HCT116 (cell line): ENCODE results near the gene BACH1. TPM values are rescaled to one million over a fixed set of nuclear protein-coding genes. Genes with fewer than 3 reads are reported as not detected.

Experiments used
- ATAC-seq: fragments of 200-7000 bp; cut with Tn5 transposase; 2 replicates; pipeline ENCODE4 v1.9.1; 2020; ENCODE audit warnings: mild to moderate bottlenecking, moderate library complexity
- BruUV-seq: library from RNA; stranded (reverse); fragments of 400-500 nt; replicated peaks from 2 replicates; lab custom pipeline; 2021; lab: Mats Ljungman, UMichigan
- CTCF ChIA-PET: fragments of 300-600 bp; sonication (Branson Sonifier 250); formaldehyde crosslinking; loops from one replicate; lab custom pipeline; 2021; ENCODE audit warnings: antibody characterized with exemption; lab: Charles Lee
- POLR2A ChIA-PET: fragments of 300-600, 350-600 bp; sonication (Branson Sonifier 250); formaldehyde crosslinking; loops from one replicate; lab custom pipeline; 2021; ENCODE audit warnings: antibody characterized with exemption; lab: Charles Lee
- RAD21 ChIA-PET, 2 experiments: fragments of 300-600 bp; sonication (Branson Sonifier 250); formaldehyde crosslinking; loops; one replicate each; lab custom pipeline; 2023; ENCODE audit warnings: low total read pairs in 2 of 2; ENCODE audit not compliant: uncharacterized antibody in 2 of 2, unreplicated experiment in 2 of 2, low non-redundant PET in 1 of 2; lab: Charles Lee
- DNase-seq: peaks from one replicate; pipeline ENCODE4 v3.0.0-alpha.2; 2010; ENCODE audit warnings: low read depth, low spot score
- H2AFZ ChIP-seq: fragments of 200-600 bp; shearing (Covaris generic), sonication (generic); 2 replicates; pipeline ENCODE4 v1.6.1; 2017; ENCODE audit warnings: low read depth, mixed run types, mixed read lengths, antibody characterized with exemption, low read length; ENCODE audit not compliant: poor library complexity, severe bottlenecking
- H3K27ac ChIP-seq: 2 replicates; pipeline ENCODE4 v1.5.1; 2012; ENCODE audit warnings: low read depth, low read length
- H3K27me3 ChIP-seq: fragments of 200-600 bp; sonication (generic); 2 replicates; pipeline ENCODE4 v1.6.1; 2016; ENCODE audit warnings: mixed run types, low read length, mixed read lengths; ENCODE audit not compliant: insufficient read depth
- H3K36me3 ChIP-seq, 2 experiments: fragments of 200-500 bp in 1 of 2; fragments of 200-600 bp in 1 of 2; sonication (Bioruptor generic) in 1 of 2; sonication (generic) in 1 of 2; 2 replicates each; pipeline versions ENCODE4 v1.5.1 to v1.6.1; 2014 to 2016; ENCODE audit warnings: low read length in 2 of 2, inconsistent platforms in 1 of 2, mixed read lengths in 1 of 2, mixed run types in 1 of 2; ENCODE audit not compliant: insufficient read depth in 2 of 2, control insufficient read depth in 1 of 2
- H3K4me1 ChIP-seq, 2 experiments: fragments of 200-600 bp in 1 of 2; sonication (generic) in 1 of 2; 2 replicates each; pipeline versions ENCODE4 v1.5.1 to v1.6.1; 2012 to 2017; ENCODE audit warnings: low read length in 2 of 2, inconsistent platforms in 1 of 2, mild to moderate bottlenecking in 1 of 2, mixed read lengths in 1 of 2, mixed run types in 1 of 2, moderate library complexity in 1 of 2; ENCODE audit not compliant: insufficient read depth in 2 of 2, control insufficient read depth in 1 of 2
- H3K4me2 ChIP-seq: fragments of 200-600 bp; sonication (generic); 2 replicates; pipeline ENCODE4 v1.6.1; 2017; ENCODE audit warnings: mixed run types, low read length, mixed read lengths
- H3K4me3 ChIP-seq, 2 experiments: fragments of 200-600 bp in 1 of 2; sonication (generic) in 1 of 2; replicated peaks in 1 of 2; 2 replicates each; pipeline ENCODE4 v1.5.1; 2011 to 2016; ENCODE audit warnings: low read length in 2 of 2, control low read depth in 1 of 2, low read depth in 1 of 2, mild to moderate bottlenecking in 1 of 2, mixed read lengths in 1 of 2, mixed run types in 1 of 2
- H3K79me2 ChIP-seq: fragments of 200-600 bp; sonication (generic); 2 replicates; pipeline ENCODE4 v1.6.1; 2017; ENCODE audit warnings: mild to moderate bottlenecking, mixed run types, low read length, moderate library complexity, mixed read lengths; ENCODE audit not compliant: insufficient read depth
- H3K9ac ChIP-seq: fragments of 200-600 bp; sonication (generic); 2 replicates; pipeline ENCODE4 v1.6.1; 2016; ENCODE audit warnings: low read length, mixed read lengths
- H3K9me2 ChIP-seq: fragments of 200-600 bp; sonication (generic), shearing (Covaris generic); 2 replicates; pipeline ENCODE4 v1.6.1; 2017; ENCODE audit warnings: mixed run types, mild to moderate bottlenecking, moderate library complexity; ENCODE audit not compliant: insufficient read depth
- H3K9me3 ChIP-seq, 2 experiments: fragments of 200-500 bp in 1 of 2; fragments of 200-600 bp in 1 of 2; sonication (Bioruptor generic) in 1 of 2; sonication (generic) in 1 of 2; 2 replicates each; pipeline ENCODE4 v1.6.1; 2014 to 2017; ENCODE audit warnings: low read length in 2 of 2, mixed read lengths in 2 of 2, inconsistent platforms in 1 of 2, low read depth in 1 of 2, mild to moderate bottlenecking in 1 of 2, mixed run types in 1 of 2, moderate library complexity in 1 of 2; ENCODE audit not compliant: control insufficient read depth in 1 of 2, insufficient read depth in 1 of 2
- H4K20me1 ChIP-seq: fragments of 200-600 bp; sonication (generic), shearing (Covaris generic); 2 replicates; pipeline ENCODE4 v1.6.1; 2017; ENCODE audit warnings: mixed run types, mild to moderate bottlenecking, moderate library complexity; ENCODE audit not compliant: insufficient read depth
- ATF3 ChIP-seq: IDR thresholded peaks from 2 replicates; pipeline ENCODE4 v1.6.1; 2012
- CBX3 ChIP-seq: IDR thresholded peaks from 2 replicates; pipeline ENCODE4 v1.6.1; 2012; ENCODE audit warnings: low read depth
- CEBPB ChIP-seq: IDR thresholded peaks from 2 replicates; pipeline ENCODE4 v1.6.1; 2012; ENCODE audit warnings: low read depth
- EGR1 ChIP-seq: IDR thresholded peaks from 2 replicates; pipeline ENCODE4 v1.6.1; 2012; ENCODE audit warnings: low read depth
- ELF1 ChIP-seq: IDR thresholded peaks from 2 replicates; pipeline ENCODE4 v1.6.1; 2012; ENCODE audit warnings: low read depth, borderline replicate concordance
- EZH2phosphoT487 ChIP-seq: fragments of 200-600 bp; IDR thresholded peaks from 2 replicates; pipeline ENCODE4 v1.6.1; 2018; ENCODE audit warnings: antibody characterized with exemption, borderline replicate concordance
- FOSL1 ChIP-seq: IDR thresholded peaks from 2 replicates; pipeline ENCODE4 v1.6.1; 2012; ENCODE audit warnings: low read depth
- MAX ChIP-seq: IDR thresholded peaks from 2 replicates; pipeline ENCODE4 v1.6.1; 2012
- POLR2A ChIP-seq: IDR thresholded peaks from 2 replicates; pipeline ENCODE4 v1.7.0; 2011; ENCODE audit warnings: borderline replicate concordance; ENCODE audit not compliant: insufficient read depth, insufficient read length; ENCODE audit errors: extremely low read depth
- POLR2AphosphoS5 ChIP-seq: IDR thresholded peaks from 2 replicates; pipeline ENCODE4 v1.6.1; 2011; ENCODE audit warnings: mild to moderate bottlenecking, low read depth, low read length, moderate library complexity
- SP1 ChIP-seq: IDR thresholded peaks from 2 replicates; pipeline ENCODE4 v1.6.1; 2012; ENCODE audit warnings: low read depth
- YY1 ChIP-seq: IDR thresholded peaks from 2 replicates; pipeline ENCODE4 v1.6.1; 2011; ENCODE audit warnings: low read length, low read depth, moderate library complexity, mild to moderate bottlenecking; ENCODE audit not compliant: insufficient replicate concordance; ENCODE audit errors: extremely low read depth
- intact Hi-C: fragments of 100-400 bp; cut with micrococcal nuclease; formaldehyde crosslinking; loops from 2 replicates; pipeline ENCODE4 v1.10.0; 2022
- total RNA-seq: library from RNA; stranded (reverse); gene quantifications from one replicate; pipeline ENCODE4 v1.2.1, GENCODE V29; 2021; ENCODE audit not compliant: unreplicated experiment
- TF ChIP-seq, protein P1 (sequence below): IDR thresholded peaks from 2 replicates; pipeline ENCODE4 v1.6.1; 2011; ENCODE audit warnings: mild to moderate bottlenecking, low read length, moderate library complexity; ENCODE audit not compliant: insufficient replicate concordance; ENCODE audit errors: extremely low read depth

BACH1 gene
- total RNA-seq, 1 experiment from 2014 or later, result 28.4 TPM

- intact Hi-C loops, result no loop called here
- TF ChIP-seq ELF1 (no peak), EGR1 (no peak), MAX (no peak), POLR2A (no peak), YY1 (no peak), FOSL1 (no peak), SP1 (no peak), CBX3 (no peak), EZH2phosphoT487 (no peak), ATF3 (no peak), CEBPB (no peak), POLR2AphosphoS5 (no peak)
- TF ChIP-seq, protein P1, sequence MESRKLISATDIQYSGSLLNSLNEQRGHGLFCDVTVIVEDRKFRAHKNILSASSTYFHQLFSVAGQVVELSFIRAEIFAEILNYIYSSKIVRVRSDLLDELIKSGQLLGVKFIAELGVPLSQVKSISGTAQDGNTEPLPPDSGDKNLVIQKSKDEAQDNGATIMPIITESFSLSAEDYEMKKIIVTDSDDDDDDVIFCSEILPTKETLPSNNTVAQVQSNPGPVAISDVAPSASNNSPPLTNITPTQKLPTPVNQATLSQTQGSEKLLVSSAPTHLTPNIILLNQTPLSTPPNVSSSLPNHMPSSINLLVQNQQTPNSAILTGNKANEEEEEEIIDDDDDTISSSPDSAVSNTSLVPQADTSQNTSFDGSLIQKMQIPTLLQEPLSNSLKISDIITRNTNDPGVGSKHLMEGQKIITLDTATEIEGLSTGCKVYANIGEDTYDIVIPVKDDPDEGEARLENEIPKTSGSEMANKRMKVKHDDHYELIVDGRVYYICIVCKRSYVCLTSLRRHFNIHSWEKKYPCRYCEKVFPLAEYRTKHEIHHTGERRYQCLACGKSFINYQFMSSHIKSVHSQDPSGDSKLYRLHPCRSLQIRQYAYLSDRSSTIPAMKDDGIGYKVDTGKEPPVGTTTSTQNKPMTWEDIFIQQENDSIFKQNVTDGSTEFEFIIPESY, result no peak
- no peaks in the 10 kb centered on the region for H3K9me3 ChIP-seq
- POLR2A ChIA-PET, result no interaction called here
- H3K9ac ChIP-seq, result no peak overlapping the region
- no peak overlapping the region for H2AFZ ChIP-seq
- no peak overlapping the region for H3K4me3 ChIP-seq
- no peaks in the 10 kb centered on the region for H3K9me2 ChIP-seq
- no peaks in the 10 kb centered on the region for H4K20me1 ChIP-seq
- no peaks in the 10 kb centered on the region for H3K36me3 ChIP-seq
- no TSS peak for BruUV-seq
- ATAC-seq (no peak), DNase-seq (no peak)
- no peaks in the 10 kb centered on the region for H3K79me2 ChIP-seq
- RAD21 ChIA-PET, result no interaction called here
- H3K4me2 ChIP-seq, result no peak overlapping the region
- H3K4me1 ChIP-seq, result no peaks in the 10 kb centered on the region
- H3K27ac ChIP-seq, result no peak overlapping the region
- H3K27me3 ChIP-seq, result no peaks in the 10 kb centered on the region
- CTCF ChIA-PET, result no interaction called here
These were observed 10.5 kb upstream of the BACH1 start for GRCh38 chr21:29288239-29288638.
